ENCODE data around the gene PCSK4. TPM values are rescaled to one million over a fixed set of nuclear protein-coding genes. Genes with fewer than 3 reads are reported as not detected.

The PCSK4 gene
- total and polyA plus RNA-seq, 2 of the 13 experiments (the other 11 are each of a cell fraction or from before 2014, with no cell fraction given): 2.0 to 2.7 TPM

DNA sequence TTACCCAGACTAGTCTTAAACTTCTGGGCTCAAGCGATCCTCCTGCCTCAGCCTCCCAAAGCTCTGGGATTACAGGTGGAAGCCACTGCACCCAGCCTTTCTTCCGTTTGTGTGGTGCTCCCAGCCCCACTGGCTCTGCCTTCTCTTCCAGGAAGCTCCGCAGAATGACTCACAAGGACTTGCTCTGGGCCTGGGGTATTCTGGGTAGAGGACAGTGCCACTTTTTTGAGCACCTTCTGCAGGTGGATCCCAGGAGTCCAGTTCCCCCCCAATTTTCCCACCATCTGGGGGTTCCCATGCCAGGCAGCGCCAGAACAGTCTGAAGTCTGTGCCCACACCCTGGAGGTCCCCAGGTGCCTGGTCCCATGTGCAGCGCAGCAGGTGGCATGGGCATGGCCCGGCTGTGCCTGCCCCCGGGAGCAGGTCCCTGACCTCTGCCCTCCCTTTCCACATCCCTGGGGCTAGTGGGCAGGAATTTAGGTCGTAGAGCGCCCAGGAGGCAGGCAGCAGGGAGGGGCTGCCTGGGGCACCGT is 2.4 kb upstream of the PCSK4 start (continued):
- TF ChIP-seq AGO2 (optimal IDR thresholded peaks at IDR 0.05; ENCODE audit: low read depth, low read length) (peak; percentile 35), ZBTB7A (CRISPR knock-in tag; IDR thresholded peaks at IDR 0.05) (no peak), CBFB (CRISPR knock-in tag; IDR thresholded peaks at IDR 0.05) (no peak), XRCC5 (optimal IDR thresholded peaks at IDR 0.05; ENCODE audit: low read length) (no peak), JDP2 (CRISPR knock-in tag; IDR thresholded peaks at IDR 0.05; ENCODE audit: borderline replicate concordance) (no peak), ZNF263 (CRISPR knock-in tag; IDR thresholded peaks at IDR 0.05) (peak; percentile 91), SAP130 (CRISPR knock-in tag; IDR thresholded peaks at IDR 0.05; ENCODE audit: low read depth) (peak; percentile 19; the same call in 1 of the 2 replicates), BRCA1 (CRISPR knock-in tag; IDR thresholded peaks at IDR 0.05) (no peak), PITX1 (CRISPR knock-in tag; IDR thresholded peaks at IDR 0.05) (peak; percentile 5; the same call in 1 of the 2 replicates), ELF1 (CRISPR knock-in tag; IDR thresholded peaks at IDR 0.05) (0 out of 2 replicates have a peak, but pooled peaks have one; percentile 40)
- TF ChIP-seq, protein P1, sequence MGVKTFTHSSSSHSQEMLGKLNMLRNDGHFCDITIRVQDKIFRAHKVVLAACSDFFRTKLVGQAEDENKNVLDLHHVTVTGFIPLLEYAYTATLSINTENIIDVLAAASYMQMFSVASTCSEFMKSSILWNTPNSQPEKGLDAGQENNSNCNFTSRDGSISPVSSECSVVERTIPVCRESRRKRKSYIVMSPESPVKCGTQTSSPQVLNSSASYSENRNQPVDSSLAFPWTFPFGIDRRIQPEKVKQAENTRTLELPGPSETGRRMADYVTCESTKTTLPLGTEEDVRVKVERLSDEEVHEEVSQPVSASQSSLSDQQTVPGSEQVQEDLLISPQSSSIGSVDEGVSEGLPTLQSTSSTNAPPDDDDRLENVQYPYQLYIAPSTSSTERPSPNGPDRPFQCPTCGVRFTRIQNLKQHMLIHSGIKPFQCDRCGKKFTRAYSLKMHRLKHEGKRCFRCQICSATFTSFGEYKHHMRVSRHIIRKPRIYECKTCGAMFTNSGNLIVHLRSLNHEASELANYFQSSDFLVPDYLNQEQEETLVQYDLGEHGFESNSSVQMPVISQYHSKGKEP (CRISPR knock-in tag; IDR thresholded peaks at IDR 0.05): no peak
- TF ChIP-seq, protein P2, sequence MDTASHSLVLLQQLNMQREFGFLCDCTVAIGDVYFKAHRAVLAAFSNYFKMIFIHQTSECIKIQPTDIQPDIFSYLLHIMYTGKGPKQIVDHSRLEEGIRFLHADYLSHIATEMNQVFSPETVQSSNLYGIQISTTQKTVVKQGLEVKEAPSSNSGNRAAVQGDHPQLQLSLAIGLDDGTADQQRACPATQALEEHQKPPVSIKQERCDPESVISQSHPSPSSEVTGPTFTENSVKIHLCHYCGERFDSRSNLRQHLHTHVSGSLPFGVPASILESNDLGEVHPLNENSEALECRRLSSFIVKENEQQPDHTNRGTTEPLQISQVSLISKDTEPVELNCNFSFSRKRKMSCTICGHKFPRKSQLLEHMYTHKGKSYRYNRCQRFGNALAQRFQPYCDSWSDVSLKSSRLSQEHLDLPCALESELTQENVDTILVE (CRISPR knock-in tag; IDR thresholded peaks at IDR 0.05): no peak
- TF ChIP-seq, protein P3, sequence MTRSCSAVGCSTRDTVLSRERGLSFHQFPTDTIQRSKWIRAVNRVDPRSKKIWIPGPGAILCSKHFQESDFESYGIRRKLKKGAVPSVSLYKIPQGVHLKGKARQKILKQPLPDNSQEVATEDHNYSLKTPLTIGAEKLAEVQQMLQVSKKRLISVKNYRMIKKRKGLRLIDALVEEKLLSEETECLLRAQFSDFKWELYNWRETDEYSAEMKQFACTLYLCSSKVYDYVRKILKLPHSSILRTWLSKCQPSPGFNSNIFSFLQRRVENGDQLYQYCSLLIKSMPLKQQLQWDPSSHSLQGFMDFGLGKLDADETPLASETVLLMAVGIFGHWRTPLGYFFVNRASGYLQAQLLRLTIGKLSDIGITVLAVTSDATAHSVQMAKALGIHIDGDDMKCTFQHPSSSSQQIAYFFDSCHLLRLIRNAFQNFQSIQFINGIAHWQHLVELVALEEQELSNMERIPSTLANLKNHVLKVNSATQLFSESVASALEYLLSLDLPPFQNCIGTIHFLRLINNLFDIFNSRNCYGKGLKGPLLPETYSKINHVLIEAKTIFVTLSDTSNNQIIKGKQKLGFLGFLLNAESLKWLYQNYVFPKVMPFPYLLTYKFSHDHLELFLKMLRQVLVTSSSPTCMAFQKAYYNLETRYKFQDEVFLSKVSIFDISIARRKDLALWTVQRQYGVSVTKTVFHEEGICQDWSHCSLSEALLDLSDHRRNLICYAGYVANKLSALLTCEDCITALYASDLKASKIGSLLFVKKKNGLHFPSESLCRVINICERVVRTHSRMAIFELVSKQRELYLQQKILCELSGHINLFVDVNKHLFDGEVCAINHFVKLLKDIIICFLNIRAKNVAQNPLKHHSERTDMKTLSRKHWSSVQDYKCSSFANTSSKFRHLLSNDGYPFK (CRISPR knock-in tag; IDR thresholded peaks at IDR 0.05; ENCODE audit: borderline replicate concordance): no peak
- TF ChIP-seq, protein P4, sequence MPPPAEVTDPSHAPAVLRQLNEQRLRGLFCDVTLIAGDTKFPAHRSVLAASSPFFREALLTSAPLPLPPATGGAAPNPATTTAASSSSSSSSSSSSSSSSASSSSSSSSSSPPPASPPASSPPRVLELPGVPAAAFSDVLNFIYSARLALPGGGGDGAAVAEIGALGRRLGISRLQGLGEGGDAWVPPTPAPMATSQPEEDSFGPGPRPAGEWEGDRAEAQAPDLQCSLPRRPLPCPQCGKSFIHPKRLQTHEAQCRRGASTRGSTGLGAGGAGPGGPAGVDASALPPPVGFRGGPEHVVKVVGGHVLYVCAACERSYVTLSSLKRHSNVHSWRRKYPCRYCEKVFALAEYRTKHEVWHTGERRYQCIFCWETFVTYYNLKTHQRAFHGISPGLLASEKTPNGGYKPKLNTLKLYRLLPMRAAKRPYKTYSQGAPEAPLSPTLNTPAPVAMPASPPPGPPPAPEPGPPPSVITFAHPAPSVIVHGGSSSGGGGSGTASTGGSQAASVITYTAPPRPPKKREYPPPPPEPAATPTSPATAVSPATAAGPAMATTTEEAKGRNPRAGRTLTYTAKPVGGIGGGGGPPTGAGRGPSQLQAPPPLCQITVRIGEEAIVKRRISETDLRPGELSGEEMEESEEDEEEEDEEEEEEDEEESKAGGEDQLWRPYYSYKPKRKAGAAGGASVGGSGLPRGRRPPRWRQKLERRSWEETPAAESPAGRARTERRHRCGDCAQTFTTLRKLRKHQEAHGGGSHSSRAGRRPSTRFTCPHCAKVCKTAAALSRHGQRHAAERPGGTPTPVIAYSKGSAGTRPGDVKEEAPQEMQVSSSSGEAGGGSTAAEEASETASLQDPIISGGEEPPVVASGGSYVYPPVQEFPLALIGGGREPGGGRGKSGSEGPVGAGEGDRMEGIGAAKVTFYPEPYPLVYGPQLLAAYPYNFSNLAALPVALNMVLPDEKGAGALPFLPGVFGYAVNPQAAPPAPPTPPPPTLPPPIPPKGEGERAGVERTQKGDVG (CRISPR knock-in tag; IDR thresholded peaks at IDR 0.05; ENCODE audit: borderline replicate concordance): no peak
- TF ChIP-seq, protein P5, sequence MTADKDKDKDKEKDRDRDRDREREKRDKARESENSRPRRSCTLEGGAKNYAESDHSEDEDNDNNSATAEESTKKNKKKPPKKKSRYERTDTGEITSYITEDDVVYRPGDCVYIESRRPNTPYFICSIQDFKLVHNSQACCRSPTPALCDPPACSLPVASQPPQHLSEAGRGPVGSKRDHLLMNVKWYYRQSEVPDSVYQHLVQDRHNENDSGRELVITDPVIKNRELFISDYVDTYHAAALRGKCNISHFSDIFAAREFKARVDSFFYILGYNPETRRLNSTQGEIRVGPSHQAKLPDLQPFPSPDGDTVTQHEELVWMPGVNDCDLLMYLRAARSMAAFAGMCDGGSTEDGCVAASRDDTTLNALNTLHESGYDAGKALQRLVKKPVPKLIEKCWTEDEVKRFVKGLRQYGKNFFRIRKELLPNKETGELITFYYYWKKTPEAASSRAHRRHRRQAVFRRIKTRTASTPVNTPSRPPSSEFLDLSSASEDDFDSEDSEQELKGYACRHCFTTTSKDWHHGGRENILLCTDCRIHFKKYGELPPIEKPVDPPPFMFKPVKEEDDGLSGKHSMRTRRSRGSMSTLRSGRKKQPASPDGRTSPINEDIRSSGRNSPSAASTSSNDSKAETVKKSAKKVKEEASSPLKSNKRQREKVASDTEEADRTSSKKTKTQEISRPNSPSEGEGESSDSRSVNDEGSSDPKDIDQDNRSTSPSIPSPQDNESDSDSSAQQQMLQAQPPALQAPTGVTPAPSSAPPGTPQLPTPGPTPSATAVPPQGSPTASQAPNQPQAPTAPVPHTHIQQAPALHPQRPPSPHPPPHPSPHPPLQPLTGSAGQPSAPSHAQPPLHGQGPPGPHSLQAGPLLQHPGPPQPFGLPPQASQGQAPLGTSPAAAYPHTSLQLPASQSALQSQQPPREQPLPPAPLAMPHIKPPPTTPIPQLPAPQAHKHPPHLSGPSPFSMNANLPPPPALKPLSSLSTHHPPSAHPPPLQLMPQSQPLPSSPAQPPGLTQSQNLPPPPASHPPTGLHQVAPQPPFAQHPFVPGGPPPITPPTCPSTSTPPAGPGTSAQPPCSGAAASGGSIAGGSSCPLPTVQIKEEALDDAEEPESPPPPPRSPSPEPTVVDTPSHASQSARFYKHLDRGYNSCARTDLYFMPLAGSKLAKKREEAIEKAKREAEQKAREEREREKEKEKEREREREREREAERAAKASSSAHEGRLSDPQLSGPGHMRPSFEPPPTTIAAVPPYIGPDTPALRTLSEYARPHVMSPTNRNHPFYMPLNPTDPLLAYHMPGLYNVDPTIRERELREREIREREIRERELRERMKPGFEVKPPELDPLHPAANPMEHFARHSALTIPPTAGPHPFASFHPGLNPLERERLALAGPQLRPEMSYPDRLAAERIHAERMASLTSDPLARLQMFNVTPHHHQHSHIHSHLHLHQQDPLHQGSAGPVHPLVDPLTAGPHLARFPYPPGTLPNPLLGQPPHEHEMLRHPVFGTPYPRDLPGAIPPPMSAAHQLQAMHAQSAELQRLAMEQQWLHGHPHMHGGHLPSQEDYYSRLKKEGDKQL (CRISPR knock-in tag; IDR thresholded peaks at IDR 0.05; ENCODE audit: low read depth): no peak

Measured in HepG2 (cell line).